ENCODE data around the gene MRPL50. TPM values are rescaled to one million over a fixed set of nuclear protein-coding genes. Genes with fewer than 3 reads are reported as not detected.

Gene MRPL50
- total RNA-seq, 2 experiments from 2014 or later, result 16.3 to 16.7 TPM

DNA sequence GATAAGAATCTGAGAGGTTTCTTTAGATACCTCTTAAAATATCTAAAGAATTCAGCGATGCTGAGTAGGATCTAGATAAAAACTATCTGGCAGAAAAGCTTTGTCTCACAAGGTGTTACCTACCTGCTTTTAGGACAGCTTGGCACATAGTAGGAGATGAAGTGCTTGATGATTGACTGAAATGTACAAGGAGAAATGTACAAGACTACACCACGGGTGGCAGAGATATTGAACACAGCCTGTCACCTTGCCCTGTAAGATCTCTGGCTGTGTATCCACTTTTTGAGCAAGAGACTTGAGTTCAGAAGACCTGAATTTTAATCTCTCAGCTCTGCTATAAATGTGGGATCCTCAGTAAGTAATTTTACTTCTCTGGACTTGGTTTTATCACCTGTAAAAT lies 21.4 kb upstream of the MRPL50 start:
- intact Hi-C loops (cut with micrococcal nuclease), result no loop called here
- CTCF ChIA-PET, result no interaction called here
- Mint-ChIP-seq H3K27ac (no peak overlapping the region), H3K9me3 (peaks cover 29% of the 10 kb centered on the region), H3K4me3 (no peak overlapping the region), H3K36me3 (ENCODE audit: low read depth) (peaks cover 13% of the 10 kb centered on the region), H3K27me3 (no peaks in the 10 kb centered on the region), H3K4me1 (ENCODE audit: low read depth) (no peaks in the 10 kb centered on the region)
- DNase-seq (no peak), ATAC-seq (no peak)
- POLR2A ChIA-PET, result no interaction called here
- TF ChIP-seq, protein P1, sequence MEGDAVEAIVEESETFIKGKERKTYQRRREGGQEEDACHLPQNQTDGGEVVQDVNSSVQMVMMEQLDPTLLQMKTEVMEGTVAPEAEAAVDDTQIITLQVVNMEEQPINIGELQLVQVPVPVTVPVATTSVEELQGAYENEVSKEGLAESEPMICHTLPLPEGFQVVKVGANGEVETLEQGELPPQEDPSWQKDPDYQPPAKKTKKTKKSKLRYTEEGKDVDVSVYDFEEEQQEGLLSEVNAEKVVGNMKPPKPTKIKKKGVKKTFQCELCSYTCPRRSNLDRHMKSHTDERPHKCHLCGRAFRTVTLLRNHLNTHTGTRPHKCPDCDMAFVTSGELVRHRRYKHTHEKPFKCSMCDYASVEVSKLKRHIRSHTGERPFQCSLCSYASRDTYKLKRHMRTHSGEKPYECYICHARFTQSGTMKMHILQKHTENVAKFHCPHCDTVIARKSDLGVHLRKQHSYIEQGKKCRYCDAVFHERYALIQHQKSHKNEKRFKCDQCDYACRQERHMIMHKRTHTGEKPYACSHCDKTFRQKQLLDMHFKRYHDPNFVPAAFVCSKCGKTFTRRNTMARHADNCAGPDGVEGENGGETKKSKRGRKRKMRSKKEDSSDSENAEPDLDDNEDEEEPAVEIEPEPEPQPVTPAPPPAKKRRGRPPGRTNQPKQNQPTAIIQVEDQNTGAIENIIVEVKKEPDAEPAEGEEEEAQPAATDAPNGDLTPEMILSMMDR (IDR thresholded peaks at IDR 0.05), result no peak

DNA sequence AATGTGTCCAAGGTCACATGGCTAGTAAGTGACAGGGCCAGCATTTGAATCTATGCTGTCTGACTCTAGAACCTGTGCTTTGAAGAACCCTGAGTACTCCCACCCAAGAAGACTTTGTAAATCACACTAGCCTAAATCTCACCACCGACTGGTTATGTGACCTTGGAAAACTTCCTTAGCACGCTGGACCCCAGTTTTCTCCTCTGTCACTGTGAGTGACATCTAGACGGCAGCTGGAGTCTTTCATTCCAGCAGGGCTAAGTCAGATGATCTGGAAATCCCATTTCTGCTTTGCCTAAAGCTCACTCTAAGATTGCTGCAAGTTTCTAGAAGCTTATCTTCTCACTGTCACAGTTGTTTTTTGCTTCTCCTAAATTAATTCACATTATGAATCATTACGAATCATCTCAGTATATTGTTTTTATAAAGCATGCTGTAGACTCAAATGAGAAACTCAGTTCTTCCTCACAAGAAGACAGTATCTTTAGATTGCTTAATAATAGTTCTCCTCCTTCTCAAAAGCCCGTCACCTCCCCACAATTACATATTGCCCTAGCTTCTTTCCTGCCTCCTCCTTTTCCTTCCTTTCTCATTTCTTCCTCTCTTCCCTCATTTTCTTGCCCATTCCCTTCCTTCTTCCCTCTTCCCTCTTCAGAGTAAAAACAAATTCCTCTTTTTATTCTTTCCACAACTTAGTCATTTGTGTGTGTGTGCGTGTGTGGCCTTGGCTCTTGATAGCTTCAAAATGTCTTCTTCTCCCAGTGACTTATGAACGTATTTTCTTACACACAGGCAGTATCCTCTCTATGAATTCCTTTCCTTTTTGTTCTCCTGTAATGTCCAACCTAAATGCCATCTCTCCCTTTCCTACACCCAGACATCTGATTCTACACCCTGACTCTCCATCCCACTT lies 20.4 kb upstream of the MRPL50 start:
- Mint-ChIP-seq H3K27me3 (no peaks in the 10 kb centered on the region), H3K27ac (no peak overlapping the region), H3K4me3 (no peak overlapping the region), H3K36me3 (ENCODE audit: low read depth) (peaks cover 18% of the 10 kb centered on the region), H3K4me1 (ENCODE audit: low read depth) (no peaks in the 10 kb centered on the region), H3K9me3 (peaks cover 34% of the 10 kb centered on the region)
- ChIA-PET CTCF (no interaction called here), POLR2A (interaction anchor here (0.9 kb wide), 1 partner anchor 15 kb away, joined by 3 read pairs; no protein-coding TSS in a partner anchor)
- intact Hi-C loops (cut with micrococcal nuclease), result no loop called here
- ATAC-seq (no peak), DNase-seq (no peak)
- TF ChIP-seq, protein P1 (IDR thresholded peaks at IDR 0.05), result no peak

DNA sequence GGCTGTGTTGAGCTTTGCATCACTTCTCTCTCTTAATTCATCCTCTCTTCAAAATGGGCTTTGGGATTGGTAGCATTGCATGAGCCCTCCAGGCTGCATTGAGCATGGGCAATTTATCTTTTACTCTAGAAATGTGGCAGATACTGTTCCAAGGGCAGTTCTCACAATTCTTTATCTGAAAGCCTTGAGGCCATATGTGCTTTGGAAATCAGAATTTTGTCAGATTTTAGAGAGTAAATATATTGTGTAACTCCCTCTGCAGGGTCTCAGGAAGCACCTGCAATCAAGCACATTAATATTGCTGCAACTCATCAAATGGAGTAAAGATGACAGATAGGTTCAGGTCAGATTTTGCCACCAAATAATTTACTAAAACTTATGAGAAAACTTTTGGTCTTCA lies 19.6 kb upstream of the MRPL50 start:
- DNase-seq, result no peak
- TF ChIP-seq, protein P1 (IDR thresholded peaks at IDR 0.05), result no peak
- POLR2A ChIA-PET, result no interaction called here

DNA sequence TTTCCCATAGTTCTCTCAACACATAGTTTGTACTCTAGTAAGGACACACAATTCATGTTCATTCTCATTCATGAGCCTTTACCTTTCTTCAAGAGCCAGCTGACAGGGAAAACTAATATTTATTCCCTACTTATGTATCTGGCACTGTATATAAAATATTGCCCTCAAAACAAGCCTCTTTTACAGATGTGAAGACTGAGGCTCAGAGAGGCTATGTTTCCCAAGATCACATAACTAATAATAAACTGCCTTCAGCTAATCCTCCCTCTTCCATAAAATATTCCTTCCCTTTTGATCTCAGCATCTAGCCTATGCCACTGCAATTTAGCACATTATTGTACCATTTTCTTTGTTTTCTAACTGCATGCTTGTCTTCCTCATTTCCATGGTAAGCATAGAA lies 19.0 kb upstream of the MRPL50 start:
- peaks cover 29% of the 10 kb centered on the region for H3K36me3 Mint-ChIP-seq (ENCODE audit: low read depth)
- CTCF ChIA-PET, result no interaction called here
- no peaks in the 10 kb centered on the region for H3K4me1 Mint-ChIP-seq (ENCODE audit: low read depth)

More for the DNA sequence above, 19.6 kb upstream of the MRPL50 start:
- no peaks in the 10 kb centered on the region for H3K27me3 Mint-ChIP-seq
- H3K4me1 Mint-ChIP-seq (ENCODE audit: low read depth), result no peaks in the 10 kb centered on the region
- peaks cover 24% of the 10 kb centered on the region for H3K36me3 Mint-ChIP-seq (ENCODE audit: low read depth)
- intact Hi-C loops (cut with micrococcal nuclease), result no loop called here
- CTCF ChIA-PET, result no interaction called here
- H3K9me3 Mint-ChIP-seq, result peaks cover 39% of the 10 kb centered on the region
- no peak for ATAC-seq
- no peak overlapping the region for H3K4me3 Mint-ChIP-seq
- no peak overlapping the region for H3K27ac Mint-ChIP-seq

DNA sequence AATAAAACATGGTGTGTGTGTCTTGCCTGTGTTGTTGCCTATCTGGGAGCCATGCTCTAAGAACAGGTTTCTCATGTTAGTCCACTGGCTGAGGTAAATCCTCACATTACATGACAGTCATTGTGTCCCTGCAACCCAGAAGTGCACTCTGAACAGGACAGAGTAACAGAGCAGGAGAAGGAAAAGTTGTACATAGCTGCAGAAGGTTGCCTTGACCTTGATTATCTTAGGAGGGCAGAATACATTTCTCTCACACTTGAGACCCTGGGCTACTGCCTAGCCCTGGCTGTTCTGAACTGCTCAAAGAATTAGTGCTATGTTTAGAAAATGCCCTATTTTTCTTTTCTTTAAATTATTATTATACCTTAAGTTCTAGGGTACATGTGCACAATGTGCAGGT lies 17.2 kb upstream of the MRPL50 start:
- Mint-ChIP-seq H3K9me3 (peaks cover 50% of the 10 kb centered on the region), H3K27me3 (no peaks in the 10 kb centered on the region), H3K36me3 (ENCODE audit: low read depth) (peaks cover 40% of the 10 kb centered on the region), H3K27ac (no peak overlapping the region), H3K4me1 (ENCODE audit: low read depth) (no peaks in the 10 kb centered on the region), H3K4me3 (no peak overlapping the region)
- intact Hi-C loops (cut with micrococcal nuclease), result no loop called here
- CTCF ChIA-PET, result no interaction called here
- POLR2A ChIA-PET, result no interaction called here
- TF ChIP-seq, protein P1 (IDR thresholded peaks at IDR 0.05), result no peak
- DNase-seq (no peak), ATAC-seq (no peak)

More for the DNA sequence above, 19.0 kb upstream of the MRPL50 start:
- Mint-ChIP-seq H3K4me3 (no peak overlapping the region), H3K9me3 (peaks cover 44% of the 10 kb centered on the region), H3K27ac (no peak overlapping the region), H3K27me3 (no peaks in the 10 kb centered on the region)
- DNase-seq (no peak), ATAC-seq (no peak)
- POLR2A ChIA-PET, result no interaction called here
- intact Hi-C loops (cut with micrococcal nuclease), result no loop called here
- TF ChIP-seq, protein P1 (IDR thresholded peaks at IDR 0.05), result no peak

Data from activated CD8-positive, alpha-beta T cell treated with anti-CD3 and anti-CD28 coated beads for 36 hours (primary cell).